Stimulated activated naive CD8-positive, alpha-beta T cell treated with anti-CD3 and anti-CD28 coated beads, Interleukin-15, amount 100 ng/mL, for 72 hours (primary cell): ENCODE data around the gene CASQ2.

Experiments used
- ATAC-seq: fragments of 150-1000 bp; cut with Tn5 transposase; 2 replicates; pipeline ENCODE4 v1.10.0; 2021; ENCODE audit warnings: mild to moderate bottlenecking, moderate library complexity
- DNase-seq, 2 donors: peaks; one replicate each; pipeline ENCODE4 v3.0.0; 2021 to 2022
- H3K27ac Mint-ChIP-seq, 2 donors: one replicate each; pipeline ENCODE4 v1.8.0; 2022; ENCODE audit warnings: mild to moderate bottlenecking in 2 of 2, mixed read lengths in 2 of 2, moderate library complexity in 2 of 2
- H3K27me3 Mint-ChIP-seq: one replicate; pipeline ENCODE4 v1.8.0; 2022; ENCODE audit warnings: mixed read lengths
- H3K4me1 Mint-ChIP-seq: one replicate; pipeline ENCODE4 v1.8.0; 2022; ENCODE audit warnings: mild to moderate bottlenecking, mixed read lengths
- H3K4me3 Mint-ChIP-seq, 2 donors: one replicate each; pipeline ENCODE4 v1.8.0; 2022; ENCODE audit warnings: mild to moderate bottlenecking in 2 of 2, mixed read lengths in 2 of 2, moderate library complexity in 1 of 2
- H3K9me3 Mint-ChIP-seq, 2 donors: one replicate each; pipeline ENCODE4 v1.8.0; 2022; ENCODE audit warnings: mixed read lengths in 2 of 2

Gene CASQ2

GRCh38 chr1:115761601-115762302, 6.8 kb downstream of the CASQ2 start:
- Mint-ChIP-seq H3K4me1 (no peaks in the 10 kb centered on the region), H3K4me3 (no peak overlapping the region), H3K27ac (no peak overlapping the region), H3K9me3 (peaks cover 15 to 18% of the 10 kb centered on the region in 2 donors), H3K27me3 (peaks cover 13% of the 10 kb centered on the region)
- no peak for ATAC-seq
- DNase-seq: no peak

GRCh38 chr1:115757856-115758255, 10.7 kb downstream of the CASQ2 start:
- H3K9me3 Mint-ChIP-seq: peaks cover 15 to 18% of the 10 kb centered on the region in 2 donors
- DNase-seq: no peak
- H3K27me3 Mint-ChIP-seq: peaks cover 10% of the 10 kb centered on the region
- H3K4me3 Mint-ChIP-seq: no peak overlapping the region
- ATAC-seq: no peak
- no peaks in the 10 kb centered on the region for H3K4me1 Mint-ChIP-seq
- no peak overlapping the region for H3K27ac Mint-ChIP-seq

- Mint-ChIP-seq H3K27me3 (peaks cover 12% of the 10 kb centered on the region), H3K4me3 (no peak overlapping the region), H3K4me1 (no peaks in the 10 kb centered on the region), H3K27ac (no peak overlapping the region), H3K9me3 (peaks cover 15 to 18% of the 10 kb centered on the region in 2 donors)
- ATAC-seq (no peak), DNase-seq (no peak)
Measured at GRCh38 chr1:115757326-115757725, 11.2 kb downstream of the CASQ2 start.

- Mint-ChIP-seq H3K27me3 (peaks cover 18% of the 10 kb centered on the region), H3K4me1 (no peaks in the 10 kb centered on the region), H3K27ac (no peak overlapping the region), H3K9me3 (peaks cover 15 to 18% of the 10 kb centered on the region in 2 donors), H3K4me3 (no peak overlapping the region)
- DNase-seq (no peak), ATAC-seq (no peak)
Measured at GRCh38 chr1:115755456-115756370, 12.8 kb downstream of the CASQ2 start.

GRCh38 chr1:115753830-115754229, 14.7 kb downstream of the CASQ2 start:
- H3K4me1 Mint-ChIP-seq: no peaks in the 10 kb centered on the region
- no peak overlapping the region for H3K27ac Mint-ChIP-seq
- no peak for DNase-seq

GRCh38 chr1:115753361-115753760, 15.2 kb downstream of the CASQ2 start:
- H3K27ac Mint-ChIP-seq: no peak overlapping the region
- DNase-seq (no peak), ATAC-seq (no peak)
- H3K9me3 Mint-ChIP-seq: peaks cover 0 to 1% of the 10 kb centered on the region in 2 donors
- H3K27me3 Mint-ChIP-seq: peaks cover 28% of the 10 kb centered on the region
- no peaks in the 10 kb centered on the region for H3K4me1 Mint-ChIP-seq
- H3K4me3 Mint-ChIP-seq: no peak overlapping the region

More at GRCh38 chr1:115753830-115754229, 14.7 kb downstream of the CASQ2 start:
- no peak overlapping the region for H3K4me3 Mint-ChIP-seq
- H3K9me3 Mint-ChIP-seq: peaks cover 4 to 6% of the 10 kb centered on the region in 2 donors
- ATAC-seq: no peak
- peaks cover 27% of the 10 kb centered on the region for H3K27me3 Mint-ChIP-seq

GRCh38 chr1:115748401-115749150, 19.9 kb downstream of the CASQ2 start:
- Mint-ChIP-seq H3K27ac (no peak overlapping the region), H3K4me1 (no peaks in the 10 kb centered on the region), H3K27me3 (peaks cover 35% of the 10 kb centered on the region), H3K4me3 (no peak overlapping the region), H3K9me3 (no peaks in the 10 kb centered on the region)
- DNase-seq (no peak), ATAC-seq (no peak)

GRCh38 chr1:115746021-115746690, 22.4 kb downstream of the CASQ2 start:
- no peaks in the 10 kb centered on the region for H3K4me1 Mint-ChIP-seq
- DNase-seq (no peak), ATAC-seq (no peak)
- H3K27ac Mint-ChIP-seq: no peak overlapping the region
- no peaks in the 10 kb centered on the region for H3K9me3 Mint-ChIP-seq
- H3K4me3 Mint-ChIP-seq: no peak overlapping the region
- peaks cover 17% of the 10 kb centered on the region for H3K27me3 Mint-ChIP-seq

- H3K4me3 Mint-ChIP-seq: no peak overlapping the region
- H3K4me1 Mint-ChIP-seq: no peaks in the 10 kb centered on the region
- H3K27ac Mint-ChIP-seq: peak overlapping the region in 1 of 2 donors; percentile 1
- ATAC-seq (no peak), DNase-seq (no peak)
- H3K9me3 Mint-ChIP-seq: no peaks in the 10 kb centered on the region
- H3K27me3 Mint-ChIP-seq: peaks cover 14% of the 10 kb centered on the region
Measured at GRCh38 chr1:115744646-115745275, 23.8 kb downstream of the CASQ2 start.

GRCh38 chr1:115740811-115741210, 27.7 kb downstream of the CASQ2 start:
- DNase-seq (no peak), ATAC-seq (no peak)
- Mint-ChIP-seq H3K27ac (no peak overlapping the region), H3K4me1 (no peaks in the 10 kb centered on the region), H3K4me3 (no peak overlapping the region), H3K9me3 (no peaks in the 10 kb centered on the region), H3K27me3 (no peaks in the 10 kb centered on the region)

- Mint-ChIP-seq H3K4me3 (no peak overlapping the region), H3K27ac (no peak overlapping the region), H3K9me3 (no peaks in the 10 kb centered on the region), H3K4me1 (no peaks in the 10 kb centered on the region), H3K27me3 (no peaks in the 10 kb centered on the region)
- DNase-seq (no peak), ATAC-seq (no peak)
Measured at GRCh38 chr1:115732316-115732715, 36.2 kb downstream of the CASQ2 start.

GRCh38 chr1:115729756-115730155, 38.8 kb downstream of the CASQ2 start:
- H3K9me3 Mint-ChIP-seq: no peaks in the 10 kb centered on the region
- H3K4me3 Mint-ChIP-seq: no peak overlapping the region
- no peaks in the 10 kb centered on the region for H3K4me1 Mint-ChIP-seq
- ATAC-seq (no peak), DNase-seq (no peak)
- no peaks in the 10 kb centered on the region for H3K27me3 Mint-ChIP-seq
- no peak overlapping the region for H3K27ac Mint-ChIP-seq

GRCh38 chr1:115728341-115728740, 40.2 kb downstream of the CASQ2 start:
- Mint-ChIP-seq H3K4me1 (no peaks in the 10 kb centered on the region), H3K9me3 (no peaks in the 10 kb centered on the region), H3K4me3 (no peak overlapping the region), H3K27me3 (no peaks in the 10 kb centered on the region), H3K27ac (no peak overlapping the region)
- DNase-seq (no peak), ATAC-seq (no peak)

GRCh38 chr1:115727706-115728249, 40.7 kb downstream of the CASQ2 start:
- no peaks in the 10 kb centered on the region for H3K4me1 Mint-ChIP-seq
- H3K27ac Mint-ChIP-seq: no peak overlapping the region
- no peak overlapping the region for H3K4me3 Mint-ChIP-seq
- DNase-seq: no peak
- no peaks in the 10 kb centered on the region for H3K9me3 Mint-ChIP-seq
- no peaks in the 10 kb centered on the region for H3K27me3 Mint-ChIP-seq
- ATAC-seq: no peak
